HG03159 (cell line): Measurements from ENCODE around the gene ERVV-1.
"Not testable (repeated sequence)": the region's sequence is repeated elsewhere in the genome, so short reads cannot be mapped to it uniquely, and the experiment has no call there.

Experiments used
- ATAC-seq: cut with Tn5 transposase; IDR thresholded peaks from one replicate; pipeline ENCODE4 v1.9.1; 2021; ENCODE audit warnings: mild to moderate bottlenecking, moderate library complexity; ENCODE audit not compliant: unreplicated experiment

The ERVV-1 gene, protein sequence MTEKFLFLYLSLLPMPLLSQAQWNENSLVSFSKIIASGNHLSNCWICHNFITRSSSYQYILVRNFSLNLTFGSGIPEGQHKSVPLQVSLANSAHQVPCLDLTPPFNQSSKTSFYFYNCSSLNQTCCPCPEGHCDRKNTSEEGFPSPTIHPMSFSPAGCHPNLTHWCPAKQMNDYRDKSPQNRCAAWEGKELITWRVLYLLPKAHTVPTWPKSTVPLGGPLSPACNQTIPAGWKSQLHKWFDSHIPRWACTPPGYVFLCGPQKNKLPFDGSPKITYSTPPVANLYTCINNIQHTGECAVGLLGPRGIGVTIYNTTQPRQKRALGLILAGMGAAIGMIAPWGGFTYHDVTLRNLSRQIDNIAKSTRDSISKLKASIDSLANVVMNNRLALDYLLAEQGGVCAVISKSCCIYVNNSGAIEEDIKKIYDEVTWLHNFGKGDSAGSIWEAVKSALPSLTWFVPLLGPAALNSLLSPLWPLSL

DNA sequence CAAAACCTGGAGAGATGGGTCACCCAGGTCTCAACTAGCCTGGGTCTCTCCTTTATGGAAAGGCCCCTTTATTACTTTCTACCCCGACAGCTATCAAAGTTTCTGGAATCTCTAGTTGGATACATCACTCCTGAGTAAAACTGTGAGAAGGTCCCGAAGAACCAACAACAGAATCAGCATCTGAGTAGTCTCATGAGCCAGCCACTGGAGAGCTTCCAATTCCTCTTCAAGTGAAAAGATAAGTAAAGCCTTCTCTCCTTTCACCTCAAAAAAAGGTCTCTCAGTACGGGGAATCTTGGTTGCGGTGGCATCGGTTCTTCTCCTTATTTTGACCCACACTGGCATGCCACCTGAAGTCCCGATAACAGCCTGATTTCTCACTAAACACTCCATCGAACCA lies at the start of gene ERVV-1:
Gene ERVV-1, plus strand, starts transcription at position 301 of the 400 bp plus-strand sequence. CDS start 170 bp downstream, outside the sequence.
- ATAC-seq: no peak

DNA sequence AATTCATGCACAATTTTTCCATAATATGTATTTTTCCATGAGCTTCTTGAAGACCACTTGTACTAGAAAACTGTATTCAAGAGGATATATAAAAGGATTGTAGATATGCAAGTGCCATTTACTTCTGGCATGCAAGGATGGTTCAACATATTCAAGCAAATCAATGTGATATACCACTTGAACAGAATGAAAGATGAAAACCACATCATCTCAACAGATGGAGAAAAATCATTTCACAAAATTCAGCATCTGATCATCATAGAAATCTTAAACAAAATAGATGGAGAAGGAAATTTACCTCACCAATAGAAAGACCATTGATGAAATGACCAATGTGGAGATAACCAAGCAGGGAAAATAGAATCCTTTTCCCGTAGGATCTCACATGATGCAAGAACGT lies 45.9 kb upstream of the ERVV-1 start:
- no peak for ATAC-seq

DNA sequence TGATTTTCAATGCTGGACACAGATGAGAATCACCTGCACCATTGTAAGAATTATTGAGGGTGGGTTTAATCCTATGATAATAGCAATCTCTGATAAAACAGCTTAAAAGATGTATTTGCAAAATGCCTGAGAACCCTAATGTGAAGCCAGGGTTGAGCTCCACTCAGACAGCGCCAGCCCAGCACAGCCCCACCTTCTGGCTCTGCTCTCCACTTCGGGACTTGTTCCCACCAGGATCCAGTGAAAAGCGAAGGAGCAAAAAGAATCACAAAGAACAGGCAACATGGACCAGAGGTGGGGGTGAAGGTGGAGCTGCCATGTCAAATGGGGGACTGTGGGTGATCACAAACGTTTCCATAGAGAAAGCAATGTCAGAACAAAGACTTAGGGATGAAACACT lies 32.4 kb upstream of the ERVV-1 start:
- no peak for ATAC-seq

DNA sequence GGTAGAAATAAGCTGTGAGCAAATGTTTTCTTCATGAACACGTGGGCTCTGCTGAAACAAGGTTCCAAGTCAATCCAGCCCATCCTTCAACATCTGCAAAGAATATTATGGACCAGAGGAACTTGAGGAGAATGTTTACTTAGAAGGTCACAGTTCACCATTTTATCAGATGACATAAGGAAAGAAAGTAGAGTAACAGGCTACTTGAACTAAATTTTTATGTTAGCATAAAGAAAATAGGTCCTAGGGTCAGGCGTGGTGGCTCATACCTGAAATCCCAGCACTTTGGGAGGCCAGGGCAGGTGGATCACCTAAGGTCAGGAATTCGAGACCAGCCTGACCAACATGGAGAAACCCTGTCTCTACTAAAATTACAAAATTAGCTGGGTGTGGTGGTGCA lies 30.6 kb upstream of the ERVV-1 start:
- not testable (repeated sequence) for ATAC-seq

DNA sequence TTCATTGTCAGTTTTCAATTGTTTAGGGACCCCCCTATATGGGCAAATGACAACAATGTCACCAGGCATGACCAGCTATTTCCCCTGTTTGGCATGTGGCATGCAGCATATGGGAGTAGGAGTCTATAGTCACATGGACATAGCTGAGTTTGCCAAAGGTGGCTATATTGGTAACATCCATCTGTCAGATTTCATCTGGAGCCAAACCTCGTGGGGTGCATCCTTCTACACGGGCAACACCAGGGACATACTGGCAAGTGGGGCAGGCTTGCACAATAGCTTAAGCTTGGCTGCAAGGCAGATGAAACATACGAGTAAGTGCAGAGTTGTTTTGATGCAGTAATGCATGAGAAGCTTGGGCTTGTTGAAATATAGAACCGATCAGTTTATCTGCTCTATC lies 26.5 kb upstream of the ERVV-1 start:
- no peak for ATAC-seq

DNA sequence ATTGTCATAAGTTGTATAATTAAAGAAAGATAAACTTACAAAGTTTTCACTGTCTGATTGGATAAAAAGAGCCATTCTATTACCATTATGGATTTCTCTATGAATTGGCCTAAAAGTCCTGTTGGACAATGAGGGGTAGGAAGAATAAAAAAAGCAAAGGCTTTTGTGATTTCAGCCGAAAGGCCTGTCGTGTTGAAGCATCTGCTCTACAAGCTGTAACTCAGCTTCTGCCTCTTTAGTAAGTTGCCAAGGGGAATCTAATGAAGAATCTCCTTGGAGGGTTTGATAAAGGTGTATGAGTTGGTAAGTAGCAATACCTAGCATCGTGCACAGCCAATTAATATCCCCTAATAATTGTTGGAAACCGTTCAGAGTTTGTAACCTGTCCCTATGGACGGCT lies 25.2 kb upstream of the ERVV-1 start:
- ATAC-seq: no peak

DNA sequence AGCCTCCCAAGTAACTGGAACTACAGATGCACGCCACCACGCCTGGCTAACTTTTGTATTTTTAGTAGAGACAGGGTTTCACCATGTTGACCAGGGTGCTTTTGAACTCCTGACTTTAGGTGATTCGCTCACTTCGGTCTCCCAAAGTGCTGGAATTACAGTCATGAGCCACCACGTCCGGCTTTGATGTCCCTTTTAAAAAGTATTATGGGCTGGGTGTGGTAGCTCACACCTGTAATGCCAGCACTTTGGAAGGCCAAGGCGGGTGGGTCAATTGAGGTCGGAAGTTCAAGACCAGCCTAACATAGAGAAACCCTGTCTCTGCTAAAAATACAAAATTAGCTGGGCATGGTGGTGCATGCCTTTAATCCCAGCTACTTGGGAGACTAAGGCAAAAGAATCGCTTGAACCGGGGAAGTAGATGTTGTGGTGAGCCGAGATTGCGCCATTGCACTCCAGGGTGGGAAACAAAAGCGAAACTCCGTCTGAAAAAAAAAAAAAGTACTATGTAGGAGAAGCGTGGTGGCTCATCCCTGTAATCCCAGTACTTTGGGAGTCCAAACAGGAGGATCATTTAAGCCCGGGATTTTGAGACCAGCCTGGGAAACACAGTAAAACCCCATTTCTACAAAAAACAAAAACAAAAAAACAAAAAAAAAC lies 22.8 kb upstream of the ERVV-1 start:
- ATAC-seq: no peak

DNA sequence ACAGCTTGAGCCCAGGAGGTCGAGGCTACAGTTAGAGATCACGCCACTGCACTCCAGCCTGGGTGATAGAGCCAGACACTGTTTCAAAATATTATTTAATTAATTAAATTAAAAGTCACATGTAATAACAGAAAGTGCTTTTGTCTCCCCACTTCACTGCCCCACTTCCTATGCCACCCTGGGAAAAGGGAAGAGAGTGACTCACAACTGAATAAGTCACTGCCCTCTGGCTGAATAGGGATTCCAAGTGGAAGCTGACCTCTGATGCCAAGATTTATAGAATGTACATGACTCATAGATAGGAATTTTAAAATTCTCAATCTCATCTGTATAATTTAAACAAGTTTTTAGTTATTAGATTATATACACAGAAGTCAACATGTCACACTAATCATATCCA lies 22.2 kb upstream of the ERVV-1 start:
- no peak for ATAC-seq

DNA sequence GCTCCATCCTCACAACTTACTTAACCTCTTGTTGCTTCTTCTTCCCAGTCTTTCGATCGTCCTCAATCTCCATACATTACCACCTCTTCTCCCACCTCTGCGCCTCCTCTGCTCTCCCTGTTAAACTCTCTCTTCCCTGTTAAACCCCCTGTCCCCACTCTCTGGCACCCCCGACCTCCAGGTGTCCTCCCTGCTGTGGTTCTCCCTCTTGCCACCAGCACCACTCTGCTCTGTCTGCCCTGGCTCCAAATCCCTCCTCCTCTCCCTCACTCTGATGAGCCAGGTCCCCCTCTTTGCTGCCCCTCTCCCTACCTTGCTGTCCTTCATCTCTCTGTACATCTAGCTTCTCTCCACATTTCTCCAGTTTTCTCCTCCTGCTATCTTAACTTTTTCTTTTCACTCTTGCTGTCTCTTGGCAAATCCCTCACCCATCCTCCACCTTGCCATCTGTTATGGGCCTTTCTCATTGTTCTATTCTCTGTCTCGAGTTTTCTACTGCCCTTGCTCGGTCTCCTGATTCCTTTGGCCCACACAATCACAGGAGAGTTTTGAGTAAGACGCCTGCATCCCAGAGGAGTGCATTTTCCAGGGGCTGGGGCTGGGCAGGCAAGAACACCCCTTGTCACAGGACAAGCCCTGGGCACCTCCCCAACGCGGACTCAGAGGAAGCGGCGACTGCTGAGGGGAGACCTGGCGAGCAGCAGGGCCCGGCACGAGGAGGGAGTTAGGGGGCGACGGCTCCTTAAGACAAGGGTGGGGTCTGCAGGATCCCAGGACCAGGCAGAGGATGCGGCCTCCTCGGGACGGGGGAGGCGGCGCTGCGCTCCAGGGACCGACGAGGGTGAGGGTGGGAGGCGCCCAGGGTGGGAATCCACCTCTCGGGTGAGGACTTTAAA lies 21.4 kb upstream of the ERVV-1 start:
- ATAC-seq: no peak

DNA sequence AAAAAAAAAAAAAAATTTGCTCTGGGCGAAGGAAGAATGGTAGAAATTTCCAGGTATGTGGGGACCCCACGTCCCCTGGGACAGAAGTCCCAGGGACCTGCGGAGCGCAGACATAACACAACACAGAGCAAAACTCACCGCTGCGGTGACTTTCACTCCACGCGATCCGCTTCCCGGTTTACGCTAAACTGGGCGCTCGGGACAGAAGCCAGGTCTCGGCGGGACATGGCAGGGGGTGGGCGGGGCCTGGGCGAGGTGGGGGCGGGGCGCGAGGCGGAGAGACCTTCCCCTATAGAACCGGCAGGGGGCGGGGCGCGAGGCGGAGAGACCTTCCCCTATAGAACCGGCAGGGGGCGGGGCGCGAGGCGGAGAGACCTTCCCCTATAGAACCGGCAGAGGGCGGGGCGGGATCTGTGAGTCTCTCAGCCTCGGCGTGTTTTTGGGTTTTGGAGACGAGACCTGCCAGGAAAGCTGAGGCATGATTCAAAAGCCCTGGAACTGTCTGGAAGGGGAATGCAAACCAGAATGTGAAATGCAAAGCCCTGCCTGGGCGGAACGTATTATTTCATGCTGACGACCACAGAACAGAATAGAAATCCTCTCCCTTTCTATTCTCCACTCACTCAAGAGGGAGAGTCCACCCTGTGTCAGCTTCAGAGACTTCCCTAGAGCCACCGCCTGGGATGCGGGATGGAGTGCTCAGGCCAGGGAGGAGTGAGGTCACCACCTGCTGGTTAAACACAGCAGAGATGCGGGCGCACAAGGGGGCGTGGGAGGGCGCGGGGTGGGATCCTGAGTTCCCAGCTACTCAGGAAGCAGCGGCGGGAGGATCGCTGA lies 20.2 kb upstream of the ERVV-1 start:
- no peak for ATAC-seq

DNA sequence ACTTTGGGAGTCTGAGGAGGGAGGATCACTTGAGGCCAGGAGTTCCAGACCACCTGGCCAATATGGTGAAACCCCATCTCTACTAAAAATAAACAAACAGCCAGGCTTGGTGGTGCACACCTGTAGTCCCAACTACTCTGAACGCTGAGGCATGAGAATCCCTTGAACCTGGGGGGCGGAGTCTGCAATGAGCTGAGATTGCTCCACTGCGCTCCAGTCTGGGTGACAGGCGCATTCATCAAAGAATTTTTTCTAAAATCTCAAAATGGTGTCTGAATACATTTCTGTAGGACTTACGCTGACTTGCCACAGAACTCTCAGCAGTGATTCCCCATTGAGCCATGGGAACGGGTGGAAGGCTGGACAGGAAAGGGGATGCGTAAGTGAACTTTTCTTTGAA lies 18.0 kb upstream of the ERVV-1 start:
- ATAC-seq: no peak

DNA sequence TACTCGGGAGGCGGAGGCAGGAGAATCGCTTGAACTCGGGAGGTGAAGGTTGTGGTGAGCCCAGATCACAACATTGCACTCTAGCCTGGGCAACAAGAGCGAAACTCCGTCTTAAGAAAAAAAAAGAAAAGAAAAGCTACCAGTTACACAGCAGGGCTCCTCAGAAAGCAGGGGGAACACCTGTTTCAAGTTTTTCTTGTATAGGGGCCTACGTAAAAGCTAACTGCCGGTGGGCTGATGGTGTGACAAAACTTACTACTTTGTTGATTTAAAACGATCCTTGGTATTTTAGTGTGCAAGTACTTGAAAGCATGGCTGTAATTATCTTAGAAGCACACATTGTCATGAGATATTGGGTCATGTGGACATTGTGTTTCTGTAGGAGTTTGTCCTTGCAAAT lies 15.7 kb upstream of the ERVV-1 start:
- no peak for ATAC-seq

DNA sequence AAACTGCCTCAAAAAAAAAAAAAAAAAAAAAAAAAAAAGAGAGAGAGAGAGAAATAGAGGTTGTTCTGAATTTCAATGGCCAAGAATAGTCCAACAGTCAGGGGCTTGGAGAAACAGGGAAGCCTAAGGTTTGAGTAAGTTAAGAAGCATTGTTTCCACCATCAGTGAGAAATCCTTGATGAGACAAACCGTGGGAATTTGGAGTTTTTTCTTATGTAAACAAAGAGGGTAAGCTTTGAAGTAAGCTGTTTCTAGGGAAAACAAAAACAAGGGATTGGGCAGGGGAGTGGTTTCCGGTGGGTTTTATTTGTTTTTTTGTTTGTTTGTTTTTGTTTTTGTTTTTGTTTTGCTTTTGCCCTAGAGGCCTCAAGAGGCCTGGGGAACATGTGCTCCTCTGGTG lies 11.2 kb upstream of the ERVV-1 start:
- ATAC-seq: no peak

DNA sequence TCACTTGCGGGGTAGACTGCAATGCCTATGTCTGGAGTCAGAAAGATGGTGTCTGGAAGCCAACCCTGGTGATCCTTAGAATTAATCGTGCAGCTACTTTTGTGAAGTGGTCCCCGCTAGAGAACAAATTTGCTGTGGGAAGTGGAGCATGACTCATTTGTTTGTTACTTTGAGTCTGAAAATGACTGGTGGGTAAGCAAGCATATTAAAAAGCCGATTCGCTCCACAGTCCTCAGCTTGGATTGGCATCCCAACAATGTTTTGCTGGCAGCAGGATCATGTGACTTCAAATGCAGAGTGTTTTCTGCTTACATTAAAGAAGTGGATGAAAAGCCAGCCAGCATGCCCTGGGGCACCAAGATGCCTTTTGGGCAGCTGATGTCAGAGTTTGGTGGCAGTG lies 9.5 kb upstream of the ERVV-1 start:
- no peak for ATAC-seq

DNA sequence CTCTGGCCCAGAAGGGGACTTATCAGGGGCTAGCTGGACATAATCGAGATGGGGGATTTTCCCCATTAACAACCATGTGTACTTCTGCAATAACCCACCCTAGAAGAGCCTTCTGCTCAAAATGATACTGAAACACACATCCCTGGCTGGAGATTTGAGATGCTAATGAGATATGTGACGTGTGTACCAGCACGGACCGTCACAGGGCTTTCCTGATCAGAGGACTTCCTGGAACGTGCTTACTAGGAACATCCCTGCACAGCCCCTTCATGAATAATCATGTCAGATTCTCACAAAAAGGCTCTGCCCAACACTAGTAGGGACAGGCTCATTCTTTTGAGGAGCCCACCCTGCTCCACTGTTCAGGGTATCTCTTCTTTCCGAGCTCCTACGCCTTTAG lies 6.5 kb upstream of the ERVV-1 start:
- ATAC-seq: no peak

DNA sequence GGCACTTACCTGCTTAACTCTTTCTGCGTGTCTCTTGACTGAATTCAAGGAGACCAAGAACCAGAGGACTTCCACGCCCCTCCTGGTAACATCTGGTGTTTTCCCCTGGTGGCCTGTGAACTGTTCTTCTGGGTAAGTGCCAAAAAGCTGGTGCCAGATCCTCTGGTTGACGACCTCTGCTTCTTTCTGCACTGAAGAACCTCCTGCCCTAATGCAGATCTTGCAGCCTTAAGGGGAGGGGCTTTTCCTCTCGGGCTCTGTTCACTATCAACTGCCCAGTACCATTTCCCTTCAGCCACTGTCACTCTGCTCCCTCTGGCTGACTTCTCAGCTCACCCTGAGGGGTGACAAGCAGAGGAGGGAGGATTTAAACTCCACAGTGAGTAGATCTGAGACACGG lies 6.1 kb upstream of the ERVV-1 start:
- ATAC-seq: no peak

DNA sequence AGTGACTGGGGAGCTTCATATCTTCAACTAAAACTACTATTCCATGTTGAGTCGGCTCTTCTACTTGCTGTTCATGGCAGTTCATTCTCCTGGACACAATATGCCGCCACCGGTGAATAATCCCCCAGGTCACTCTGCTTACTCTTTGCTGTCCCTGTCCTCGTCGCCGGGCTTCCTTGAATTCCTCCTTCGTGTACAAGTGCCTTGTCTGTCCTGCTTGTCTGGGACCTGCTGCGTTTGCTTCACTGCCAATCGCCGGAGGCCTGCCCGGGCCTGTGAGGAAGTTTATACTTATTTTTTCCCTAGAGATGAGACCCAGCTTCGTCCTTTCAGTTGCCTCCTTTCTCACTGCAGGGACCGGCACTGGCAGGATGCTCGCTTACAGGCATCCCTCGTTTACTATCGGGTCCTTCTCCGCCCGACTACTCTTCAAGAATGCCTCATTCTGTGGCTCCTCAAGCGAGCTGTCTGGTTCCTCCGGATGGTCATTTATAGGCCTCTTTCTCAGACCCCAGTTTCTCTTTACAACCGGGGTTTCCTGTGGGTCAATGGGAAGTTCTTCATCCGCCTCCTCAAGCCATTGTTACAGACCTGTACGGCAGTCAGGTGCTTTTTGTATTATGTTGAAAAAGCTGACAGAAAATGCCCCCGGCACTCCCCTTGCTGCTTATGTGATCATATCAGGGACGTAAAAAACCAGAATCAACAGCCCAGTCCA lies 5.5 kb upstream of the ERVV-1 start:
- no peak for ATAC-seq

DNA sequence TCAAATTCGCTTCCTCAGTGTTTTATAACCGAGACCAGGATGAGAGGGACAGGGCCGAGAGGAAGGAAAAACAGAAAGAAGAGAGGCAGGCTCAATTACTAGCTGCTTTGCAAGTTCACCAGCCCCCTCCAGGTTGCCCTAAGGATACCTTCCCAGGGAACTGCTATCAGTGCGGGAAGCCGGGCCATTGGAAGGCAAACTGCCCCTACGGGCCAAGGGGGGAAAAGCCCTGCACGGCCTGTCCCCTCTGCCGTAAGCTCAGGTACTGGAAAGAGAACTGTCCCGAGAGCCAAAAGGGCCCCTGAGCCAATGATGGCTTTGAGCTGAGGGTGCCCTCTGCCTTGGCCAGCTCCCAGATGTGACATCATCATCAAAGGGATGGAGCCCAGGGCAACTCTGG lies 3.2 kb upstream of the ERVV-1 start:
- no peak for ATAC-seq

DNA sequence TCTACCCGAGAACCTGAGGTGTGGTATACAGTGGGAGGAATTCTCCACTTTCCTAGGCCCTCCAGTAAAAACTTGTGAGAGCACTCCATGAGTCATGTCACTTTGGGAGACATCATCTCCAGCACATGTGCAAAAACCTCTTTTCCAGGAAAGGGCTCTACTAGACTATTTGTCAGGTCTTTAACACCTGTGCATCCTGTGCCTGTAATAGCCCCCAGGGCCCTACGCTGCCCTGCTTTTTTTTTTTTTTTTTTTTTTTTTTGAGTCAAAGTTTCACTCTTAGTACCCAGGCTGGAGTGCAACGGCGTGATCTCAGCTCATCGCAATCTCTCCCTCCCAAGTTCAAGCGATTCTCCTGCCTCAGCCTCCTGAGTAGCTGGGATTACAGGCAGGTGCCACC lies 1.7 kb upstream of the ERVV-1 start:
- ATAC-seq: no peak

DNA sequence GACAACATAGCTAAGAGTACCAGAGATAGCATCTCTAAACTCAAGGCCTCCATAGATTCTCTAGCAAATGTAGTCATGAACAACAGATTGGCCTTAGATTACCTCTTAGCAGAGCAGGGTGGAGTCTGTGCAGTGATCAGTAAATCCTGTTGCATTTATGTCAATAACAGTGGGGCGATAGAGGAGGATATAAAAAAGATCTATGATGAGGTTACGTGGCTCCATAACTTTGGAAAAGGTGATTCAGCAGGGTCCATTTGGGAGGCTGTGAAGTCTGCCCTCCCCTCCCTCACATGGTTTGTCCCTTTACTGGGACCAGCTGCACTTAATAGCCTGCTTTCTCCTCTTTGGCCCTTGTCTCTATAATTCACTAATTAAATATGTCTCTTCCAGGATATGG lies 1.4 kb downstream of the ERVV-1 start:
- no peak for ATAC-seq
